ENCODE data around the gene FGR. TPM values are rescaled to one million over a fixed set of nuclear protein-coding genes. Genes with fewer than 3 reads are reported as not detected.

Gene FGR
- total RNA-seq, 1 experiment from 2014 or later = not detected

DNA sequence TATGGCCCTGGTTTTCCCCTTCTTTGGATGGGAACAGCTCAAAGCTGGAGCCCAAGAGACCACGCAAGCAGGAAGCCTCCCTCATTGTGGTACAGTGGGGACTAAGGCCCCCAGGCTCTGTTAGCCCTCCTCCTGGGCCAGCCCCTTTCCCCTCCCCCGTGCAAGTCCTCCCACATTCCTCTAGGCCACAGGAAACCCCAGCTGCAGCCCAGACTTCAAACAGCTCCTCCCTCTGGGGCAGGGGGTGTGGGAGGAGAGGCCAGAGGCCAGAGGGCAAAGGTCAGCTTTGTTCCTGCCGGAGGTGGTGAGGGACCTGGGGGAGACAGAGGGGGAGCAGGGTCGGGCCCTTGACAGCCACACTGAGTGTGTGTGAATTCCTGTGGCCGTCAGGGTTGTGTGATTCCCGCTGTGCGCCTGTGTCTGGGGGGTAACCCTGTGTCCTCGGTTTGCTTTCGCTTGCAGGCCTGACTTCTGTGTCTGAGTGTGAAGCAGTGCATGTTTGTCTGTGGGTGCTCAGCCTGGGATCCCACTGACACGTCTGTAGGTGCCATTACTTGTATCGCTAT lies 27.7 kb downstream of the FGR start:
- Histone ChIP-seq H3K4me3 (replicated peaks in 1 of 2; ENCODE audit: low read depth in 1 of 2, low read length in 2 of 2) (no peak overlapping the region), H3K9ac (ENCODE audit: low read length) (no peak overlapping the region), H3K27me3 (ENCODE audit: insufficient read depth, low read length) (no peaks in the 10 kb centered on the region), H3K4me2 (ENCODE audit: low read length) (peak overlapping the region; percentile 41; the same call in 1 of the 2 replicates), H3K9me3 (ENCODE audit: control insufficient read depth in 1 of 2, insufficient read depth in 1 of 2, low read depth in 1 of 2, low read length in 2 of 2) (no peaks in the 10 kb centered on the region), H3K9me2 (ENCODE audit: insufficient read depth) (no peaks in the 10 kb centered on the region), H4K20me1 (ENCODE audit: insufficient read depth) (no peaks in the 10 kb centered on the region), H3K79me2 (ENCODE audit: insufficient read depth, low read length) (peaks cover 9% of the 10 kb centered on the region), H2AFZ (ENCODE audit: low read depth, low read length, poor library complexity, severe bottlenecking) (no peak overlapping the region), H3K27ac (ENCODE audit: low read depth, low read length) (no peak overlapping the region), H3K36me3 (ENCODE audit: control insufficient read depth in 1 of 2, insufficient read depth in 2 of 2, low read length in 2 of 2) (no peaks in the 10 kb centered on the region), H3K4me1 (ENCODE audit: control insufficient read depth in 1 of 2, insufficient read depth in 2 of 2, low read length in 2 of 2) (peaks cover 11 to 39% of the 10 kb centered on the region in 2 experiments)
- TF ChIP-seq SP1 (IDR thresholded peaks at IDR 0.05; ENCODE audit: low read depth) = no peak
- TF ChIP-seq TCF7L2 (IDR thresholded peaks at IDR 0.05; ENCODE audit: borderline replicate concordance, extremely low read depth, insufficient read depth, insufficient read length) = no peak
- TF ChIP-seq ZNF274 (IDR thresholded peaks at IDR 0.05; ENCODE audit: low read depth, low read length) = no peak
- TF ChIP-seq POLR2A (IDR thresholded peaks at IDR 0.05; ENCODE audit: borderline replicate concordance, extremely low read depth, insufficient read depth, insufficient read length) = no peak
- no peak for TF ChIP-seq RAD21 (IDR thresholded peaks at IDR 0.05; ENCODE audit: low read depth)
- TF ChIP-seq, protein P1, sequence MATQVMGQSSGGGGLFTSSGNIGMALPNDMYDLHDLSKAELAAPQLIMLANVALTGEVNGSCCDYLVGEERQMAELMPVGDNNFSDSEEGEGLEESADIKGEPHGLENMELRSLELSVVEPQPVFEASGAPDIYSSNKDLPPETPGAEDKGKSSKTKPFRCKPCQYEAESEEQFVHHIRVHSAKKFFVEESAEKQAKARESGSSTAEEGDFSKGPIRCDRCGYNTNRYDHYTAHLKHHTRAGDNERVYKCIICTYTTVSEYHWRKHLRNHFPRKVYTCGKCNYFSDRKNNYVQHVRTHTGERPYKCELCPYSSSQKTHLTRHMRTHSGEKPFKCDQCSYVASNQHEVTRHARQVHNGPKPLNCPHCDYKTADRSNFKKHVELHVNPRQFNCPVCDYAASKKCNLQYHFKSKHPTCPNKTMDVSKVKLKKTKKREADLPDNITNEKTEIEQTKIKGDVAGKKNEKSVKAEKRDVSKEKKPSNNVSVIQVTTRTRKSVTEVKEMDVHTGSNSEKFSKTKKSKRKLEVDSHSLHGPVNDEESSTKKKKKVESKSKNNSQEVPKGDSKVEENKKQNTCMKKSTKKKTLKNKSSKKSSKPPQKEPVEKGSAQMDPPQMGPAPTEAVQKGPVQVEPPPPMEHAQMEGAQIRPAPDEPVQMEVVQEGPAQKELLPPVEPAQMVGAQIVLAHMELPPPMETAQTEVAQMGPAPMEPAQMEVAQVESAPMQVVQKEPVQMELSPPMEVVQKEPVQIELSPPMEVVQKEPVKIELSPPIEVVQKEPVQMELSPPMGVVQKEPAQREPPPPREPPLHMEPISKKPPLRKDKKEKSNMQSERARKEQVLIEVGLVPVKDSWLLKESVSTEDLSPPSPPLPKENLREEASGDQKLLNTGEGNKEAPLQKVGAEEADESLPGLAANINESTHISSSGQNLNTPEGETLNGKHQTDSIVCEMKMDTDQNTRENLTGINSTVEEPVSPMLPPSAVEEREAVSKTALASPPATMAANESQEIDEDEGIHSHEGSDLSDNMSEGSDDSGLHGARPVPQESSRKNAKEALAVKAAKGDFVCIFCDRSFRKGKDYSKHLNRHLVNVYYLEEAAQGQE (IDR thresholded peaks at IDR 0.05; ENCODE audit: low read depth) = no peak
- TF ChIP-seq CEBPB (IDR thresholded peaks at IDR 0.05; ENCODE audit: low read depth) = no peak
- TF ChIP-seq SIN3A (IDR thresholded peaks at IDR 0.05; ENCODE audit: low read depth) = no peak
- TF ChIP-seq, protein P2, sequence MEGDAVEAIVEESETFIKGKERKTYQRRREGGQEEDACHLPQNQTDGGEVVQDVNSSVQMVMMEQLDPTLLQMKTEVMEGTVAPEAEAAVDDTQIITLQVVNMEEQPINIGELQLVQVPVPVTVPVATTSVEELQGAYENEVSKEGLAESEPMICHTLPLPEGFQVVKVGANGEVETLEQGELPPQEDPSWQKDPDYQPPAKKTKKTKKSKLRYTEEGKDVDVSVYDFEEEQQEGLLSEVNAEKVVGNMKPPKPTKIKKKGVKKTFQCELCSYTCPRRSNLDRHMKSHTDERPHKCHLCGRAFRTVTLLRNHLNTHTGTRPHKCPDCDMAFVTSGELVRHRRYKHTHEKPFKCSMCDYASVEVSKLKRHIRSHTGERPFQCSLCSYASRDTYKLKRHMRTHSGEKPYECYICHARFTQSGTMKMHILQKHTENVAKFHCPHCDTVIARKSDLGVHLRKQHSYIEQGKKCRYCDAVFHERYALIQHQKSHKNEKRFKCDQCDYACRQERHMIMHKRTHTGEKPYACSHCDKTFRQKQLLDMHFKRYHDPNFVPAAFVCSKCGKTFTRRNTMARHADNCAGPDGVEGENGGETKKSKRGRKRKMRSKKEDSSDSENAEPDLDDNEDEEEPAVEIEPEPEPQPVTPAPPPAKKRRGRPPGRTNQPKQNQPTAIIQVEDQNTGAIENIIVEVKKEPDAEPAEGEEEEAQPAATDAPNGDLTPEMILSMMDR (IDR thresholded peaks at IDR 0.05 in 2 of 3, conservative IDR thresholded peaks at IDR 0.05 in 1 of 3; ENCODE audit: borderline replicate concordance in 1 of 3, insufficient read depth in 1 of 3, low read depth in 2 of 3, low read length in 2 of 3) = no peak
- no peak for TF ChIP-seq JUND (IDR thresholded peaks at IDR 0.05)
- no peak for TF ChIP-seq YY1 (IDR thresholded peaks at IDR 0.05; ENCODE audit: extremely low read depth, insufficient replicate concordance, low read depth, low read length)
- TF ChIP-seq POLR2AphosphoS5 (IDR thresholded peaks at IDR 0.05; ENCODE audit: low read depth, low read length) = no peak
- TF ChIP-seq ZFX (IDR thresholded peaks at IDR 0.05) = no peak
- intact Hi-C loops (cut with micrococcal nuclease) = loop anchor here (2.0 to 10.0 kb wide), 3 partner anchors 213 to 563 kb away; no protein-coding TSS in a partner anchor
- DNase-seq (ENCODE audit: low read depth, low spot score) (no peak), ATAC-seq (no peak)
- ChIA-PET POLR2A (interaction anchor here (1.2 kb wide), 1 partner anchor 50 kb away, joined by 3 read pairs; no protein-coding TSS in a partner anchor), RAD21 (ENCODE audit: low non-redundant PET in 1 of 2, low total read pairs in 2 of 2, uncharacterized antibody in 2 of 2, unreplicated experiment in 2 of 2) (interaction anchor here (0.7 to 3.8 kb wide), 11 partner anchors 27 to 307 kb away, joined by 3 to 25 read pairs (median 5); partner anchors contain the start of gene IFI6 (in 1 of the 2)), CTCF (interaction anchor here (0.8 to 7.2 kb wide), 14 partner anchors 50 to 1270 kb away, joined by 3 to 74 read pairs (median 6); partner anchors contain the start of gene MAP3K6)
- BruUV-seq (replicated peaks) = no TSS peak
